Spleen (tissue), 7 donors: ENCODE measurements around the gene ERMP1.

Experiments
- POLR2A ChIP-seq, 3 donors: fragments of 450-650 bp; IDR thresholded peaks; one replicate each; pipeline ENCODE4 v1.5.1; 2017; ENCODE audit warnings: antibody characterized with exemption in 3 of 3, mild to moderate bottlenecking in 1 of 3
- POLR2AphosphoS5 ChIP-seq, 3 donors: sonication (generic); formaldehyde crosslinking; IDR thresholded peaks; one replicate each; pipeline ENCODE4 v1.5.1; 2017; ENCODE audit warnings: antibody characterized with exemption in 3 of 3
- TF ChIP-seq, protein P1 (sequence below), 11 experiments: fragments of 200-600 bp in 7 of 11; fragments of 450-650 bp in 4 of 11; sonication (generic) in 4 of 11; IDR thresholded peaks in 8 of 11; conservative IDR thresholded peaks in 3 of 11; 1 replicate in 7 of 11; 2 replicates in 4 of 11; pipeline versions ENCODE4 v1.4.0 to v1.8.0; 2016 to 2021; ENCODE audit warnings: antibody characterized with exemption in 11 of 11, inconsistent platforms in 4 of 11, mild to moderate bottlenecking in 1 of 11
- donor health status: DM: no; HTN: no; CAD: no; lungs with moderate emphysema.
- donor health status: DM: no; HTN: no; CAD: no.
- donor health status: DM: no; HTN: no; CAD: no.

DNA sequence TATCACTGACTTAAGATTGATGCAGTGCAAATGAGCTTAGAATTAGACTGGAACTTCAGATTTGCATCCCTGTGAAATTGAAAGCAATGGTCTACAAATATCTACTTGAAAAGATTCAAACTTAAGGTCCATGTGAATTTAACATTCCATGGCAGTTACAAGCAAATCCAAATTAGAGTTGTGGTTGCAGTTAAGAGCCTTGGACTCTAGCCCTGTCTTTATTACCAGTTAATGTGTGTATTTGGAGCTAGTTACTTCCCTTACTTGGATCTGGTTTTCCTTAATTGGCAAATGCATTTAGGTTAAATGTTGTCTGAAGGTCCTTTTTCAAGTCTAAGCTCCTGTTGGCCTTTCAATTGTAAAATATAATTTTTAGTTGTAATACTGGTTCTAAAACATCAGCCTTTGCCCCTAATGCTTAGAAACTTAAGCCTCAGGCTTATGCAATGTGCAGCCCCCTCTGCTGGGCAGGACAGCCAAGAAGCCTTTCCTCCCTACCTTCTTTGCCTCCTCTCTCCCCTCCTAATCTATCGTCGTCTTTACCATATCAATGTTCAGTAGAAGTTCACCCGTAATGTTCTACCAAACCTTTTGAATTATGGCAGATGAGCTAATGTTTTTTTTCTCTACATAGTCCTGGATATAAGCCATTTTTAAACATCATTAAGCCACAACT lies 59.5 kb downstream of the ERMP1 start:
- TF ChIP-seq, protein P1, sequence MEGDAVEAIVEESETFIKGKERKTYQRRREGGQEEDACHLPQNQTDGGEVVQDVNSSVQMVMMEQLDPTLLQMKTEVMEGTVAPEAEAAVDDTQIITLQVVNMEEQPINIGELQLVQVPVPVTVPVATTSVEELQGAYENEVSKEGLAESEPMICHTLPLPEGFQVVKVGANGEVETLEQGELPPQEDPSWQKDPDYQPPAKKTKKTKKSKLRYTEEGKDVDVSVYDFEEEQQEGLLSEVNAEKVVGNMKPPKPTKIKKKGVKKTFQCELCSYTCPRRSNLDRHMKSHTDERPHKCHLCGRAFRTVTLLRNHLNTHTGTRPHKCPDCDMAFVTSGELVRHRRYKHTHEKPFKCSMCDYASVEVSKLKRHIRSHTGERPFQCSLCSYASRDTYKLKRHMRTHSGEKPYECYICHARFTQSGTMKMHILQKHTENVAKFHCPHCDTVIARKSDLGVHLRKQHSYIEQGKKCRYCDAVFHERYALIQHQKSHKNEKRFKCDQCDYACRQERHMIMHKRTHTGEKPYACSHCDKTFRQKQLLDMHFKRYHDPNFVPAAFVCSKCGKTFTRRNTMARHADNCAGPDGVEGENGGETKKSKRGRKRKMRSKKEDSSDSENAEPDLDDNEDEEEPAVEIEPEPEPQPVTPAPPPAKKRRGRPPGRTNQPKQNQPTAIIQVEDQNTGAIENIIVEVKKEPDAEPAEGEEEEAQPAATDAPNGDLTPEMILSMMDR (IDR thresholded peaks at IDR 0.05 in 8 of 11, conservative IDR thresholded peaks at IDR 0.05 in 3 of 11), result no peak
- TF ChIP-seq POLR2A (IDR thresholded peaks at IDR 0.05) (no peak), POLR2AphosphoS5 (IDR thresholded peaks at IDR 0.05) (no peak)
